T47D (cell line): ENCODE measurements around the gene RTN1.

Experiments
- DNase-seq, 2 experiments: peaks; one replicate each; pipeline versions ENCODE4 v3.0.0 to v3.0.0-alpha.2; 2011 to 2012; ENCODE audit warnings: low read depth in 1 of 2, low spot score in 1 of 2
- JUND ChIP-seq: IDR thresholded peaks from 2 replicates; pipeline ENCODE4 v1.6.1; 2012; ENCODE audit warnings: low read depth
- in situ Hi-C: cut with HindIII; loops from 2 replicates; pipeline ENCODE4 v1.10.0; 2016; ENCODE audit warnings: low sequenced_read_pairs, low pct_unique_long_range_greater_than_20kb

Gene RTN1

DNA sequence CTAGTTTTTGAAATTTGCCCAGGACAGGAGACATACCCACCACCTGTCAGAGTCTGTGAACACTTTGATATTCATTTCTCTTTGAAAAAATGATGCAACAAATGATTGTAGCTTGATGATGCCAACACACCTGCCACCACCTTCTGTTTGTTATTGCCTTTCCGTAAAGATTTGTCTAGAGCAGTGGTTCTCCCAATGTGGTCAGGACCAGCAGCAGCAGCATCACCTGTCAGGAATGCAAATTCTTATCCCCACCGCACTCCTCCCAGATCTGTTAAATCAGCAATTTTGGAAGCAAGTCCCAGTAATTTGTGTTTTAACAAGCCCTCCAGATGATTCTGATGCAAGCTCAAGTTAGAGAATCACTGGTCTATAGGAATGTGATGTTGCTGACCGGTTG is 303.9 kb downstream of the RTN1 start:
- DNase-seq, result no peak
- in situ Hi-C loops, result no loop called here

DNA sequence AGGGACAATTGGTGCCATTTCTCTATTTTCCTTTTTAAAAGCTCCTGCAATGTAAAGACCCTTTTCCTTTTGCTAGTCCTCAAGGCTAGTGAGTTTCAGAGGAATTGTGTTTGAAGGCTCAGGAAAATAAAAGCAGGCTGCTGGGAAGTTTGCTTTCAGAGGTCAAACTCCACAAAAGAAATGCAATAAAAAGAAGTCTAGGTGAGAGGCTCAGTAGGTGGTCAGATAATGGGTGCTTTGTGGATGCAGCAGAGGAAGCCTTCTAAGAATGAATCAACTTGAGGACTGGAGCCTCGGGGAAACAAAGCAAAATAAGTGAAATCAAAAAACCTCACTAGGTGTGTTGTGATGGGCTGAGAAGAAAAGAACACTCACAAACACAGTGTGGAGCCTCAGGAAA is 304.3 kb downstream of the RTN1 start:
- no peak for DNase-seq
- in situ Hi-C loops, result no loop called here
- no peak for TF ChIP-seq JUND

More for the DNA sequence above, 303.9 kb downstream of the RTN1 start:
- TF ChIP-seq JUND, result no peak

DNA sequence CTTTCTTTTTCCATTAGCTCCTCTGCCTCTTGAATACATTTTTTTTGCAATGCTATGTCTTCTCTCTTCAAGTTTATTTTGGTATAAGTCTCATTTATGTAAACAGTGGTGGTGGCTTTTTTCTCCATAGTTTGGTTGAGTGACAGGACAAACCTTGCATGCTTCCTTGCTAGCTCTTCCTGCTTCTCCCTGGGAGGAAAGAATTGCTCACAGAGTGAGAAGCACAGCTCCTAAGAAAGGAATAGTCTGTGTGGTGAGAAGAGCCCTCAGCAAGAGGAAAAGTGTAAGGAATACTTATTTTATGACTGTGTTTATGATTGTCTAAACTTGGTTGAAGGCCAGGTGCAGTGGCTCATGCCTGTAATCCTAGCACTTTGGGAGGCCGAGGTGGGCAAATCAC is 305.5 kb downstream of the RTN1 start:
- in situ Hi-C loops, result no loop called here
- TF ChIP-seq JUND, result no peak
- DNase-seq, result no peak

DNA sequence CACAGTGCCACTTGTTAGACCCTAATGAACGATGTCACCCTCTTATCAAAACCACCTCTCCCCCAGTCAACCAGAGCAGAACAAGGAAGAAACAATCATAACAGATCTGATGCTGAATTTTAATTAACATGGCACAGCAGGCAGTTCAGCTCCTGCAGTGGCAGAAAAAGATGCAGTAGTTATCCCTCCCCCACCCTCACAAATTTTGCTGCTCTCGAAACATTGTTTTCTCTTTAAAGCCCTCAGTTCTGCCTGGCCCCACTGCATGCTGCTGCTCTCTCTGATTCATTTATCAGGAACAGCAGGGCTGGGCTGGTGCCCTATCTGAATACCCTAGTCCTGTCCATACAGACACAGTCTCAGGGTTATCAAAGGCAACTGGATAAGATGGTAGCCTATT is 306.2 kb downstream of the RTN1 start:
- no peak for DNase-seq
- in situ Hi-C loops, result no loop called here
- no peak for TF ChIP-seq JUND

DNA sequence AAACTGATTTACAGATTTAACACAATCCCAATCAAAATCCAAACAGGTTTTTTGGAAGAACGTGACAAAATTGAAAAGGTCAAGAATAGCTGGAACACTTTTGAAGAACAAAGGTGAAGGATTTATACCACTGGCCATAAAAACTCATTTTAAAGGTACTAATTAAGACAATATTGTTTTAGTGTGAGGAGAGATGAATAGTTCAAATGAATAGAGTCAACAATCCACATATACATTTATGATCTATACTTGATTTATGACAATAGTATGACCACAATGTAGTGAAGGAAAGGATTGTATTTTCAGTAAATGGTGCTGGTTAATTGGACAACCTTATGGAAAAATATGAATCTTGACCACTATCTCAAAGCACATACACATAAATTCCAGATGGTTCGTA is 323.3 kb downstream of the RTN1 start:
- in situ Hi-C loops, result no loop called here
- DNase-seq, result no peak
- no peak for TF ChIP-seq JUND
